Panc1 (cell line): ENCODE measurements around the gene SAMD4B. TPM values are rescaled to one million over a fixed set of nuclear protein-coding genes. Genes with fewer than 3 reads are reported as not detected.

ENCODE experiments used
- ATAC-seq: fragments of 200-7000 bp; cut with Tn5 transposase; 2 replicates; pipeline ENCODE4 v1.9.1; 2020; ENCODE audit warnings: mild to moderate bottlenecking, moderate library complexity
- BruUV-seq: library from RNA; stranded (reverse); fragments of 400-500 nt; replicated peaks from 2 replicates; lab custom pipeline; 2021; lab: Mats Ljungman, UMichigan
- CTCF ChIA-PET: fragments of 300-600 bp; sonication (Branson Sonifier 250); formaldehyde crosslinking; loops from one replicate; lab custom pipeline; 2022; ENCODE audit warnings: antibody characterized with exemption; lab: Charles Lee
- POLR2A ChIA-PET: fragments of 300-600 bp; sonication (Branson Sonifier 250); formaldehyde crosslinking; loops from one replicate; lab custom pipeline; 2022; ENCODE audit warnings: antibody characterized with exemption; lab: Charles Lee
- DNase-seq: peaks from one replicate; pipeline ENCODE4 v3.0.0-alpha.2; 2010; ENCODE audit warnings: low read depth, low spot score
- H3K27ac ChIP-seq: 2 replicates; pipeline ENCODE4 v1.5.1; 2011; ENCODE audit warnings: mild to moderate bottlenecking, low read length, inconsistent platforms
- H3K27me3 ChIP-seq: fragments of 200-500 bp; sonication (Bioruptor generic); 2 replicates; pipeline ENCODE4 v1.6.0; 2014; ENCODE audit warnings: low read length, inconsistent platforms; ENCODE audit not compliant: control insufficient read depth, insufficient read depth
- H3K36me3 ChIP-seq: fragments of 200-500 bp; sonication (Bioruptor generic); 2 replicates; pipeline ENCODE4 v1.5.1; 2014; ENCODE audit warnings: inconsistent platforms, mild to moderate bottlenecking, low read length, moderate library complexity; ENCODE audit not compliant: control insufficient read depth, insufficient read depth
- H3K4me1 ChIP-seq: 2 replicates; pipeline ENCODE4 v1.5.1; 2011; ENCODE audit warnings: inconsistent platforms, mild to moderate bottlenecking, low read length, moderate library complexity; ENCODE audit not compliant: control insufficient read depth, insufficient read depth
- H3K4me3 ChIP-seq, 2 experiments: 2 replicates each; pipeline ENCODE4 v1.5.1; 2011 to 2012; ENCODE audit warnings: low read depth in 2 of 2, low read length in 2 of 2, mild to moderate bottlenecking in 2 of 2, inconsistent platforms in 1 of 2, moderate library complexity in 1 of 2
- H3K9me3 ChIP-seq: fragments of 200-500 bp; sonication (Bioruptor generic); 2 replicates; pipeline ENCODE4 v1.5.1; 2014; ENCODE audit warnings: low read depth, mild to moderate bottlenecking, inconsistent platforms, low read length, moderate library complexity; ENCODE audit not compliant: control insufficient read depth, insufficient read depth
- CTCF ChIP-seq: fragments of 450-650 bp; IDR thresholded peaks from 2 replicates; pipeline ENCODE4 v1.5.1; 2017; ENCODE audit warnings: mild to moderate bottlenecking
- POLR2AphosphoS5 ChIP-seq: IDR thresholded peaks from 2 replicates; pipeline ENCODE4 v1.6.1; 2012; ENCODE audit warnings: mild to moderate bottlenecking, low read depth, low read length, moderate library complexity
- REST ChIP-seq, 2 experiments: IDR thresholded peaks; 2 replicates each; pipeline ENCODE4 v1.6.1; 2011 to 2012; ENCODE audit warnings: low read depth in 2 of 2, control low read depth in 1 of 2, low read length in 1 of 2, mild to moderate bottlenecking in 1 of 2, moderate library complexity in 1 of 2; ENCODE audit not compliant: insufficient read depth in 1 of 2
- SIN3A ChIP-seq: IDR thresholded peaks from 2 replicates; pipeline ENCODE4 v1.6.1; 2012; ENCODE audit warnings: low read depth, mild to moderate bottlenecking, low read length, moderate library complexity, borderline replicate concordance; ENCODE audit not compliant: insufficient read depth
- TCF7L2 ChIP-seq: IDR thresholded peaks from 2 replicates; pipeline ENCODE4 v1.6.1; 2011; ENCODE audit warnings: mild to moderate bottlenecking, low read depth, low read length, inconsistent platforms
- in situ Hi-C: cut with HindIII; loops from 2 replicates; pipeline ENCODE4 v1.10.0; 2016; ENCODE audit warnings: low sequenced_read_pairs, low pct_unique_long_range_greater_than_20kb
- intact Hi-C: fragments of 100-400 bp; cut with micrococcal nuclease; formaldehyde crosslinking; loops from one replicate; pipeline ENCODE4 v1.10.0; 2022; ENCODE audit not compliant: unreplicated experiment
- total RNA-seq: library from RNA; stranded (reverse); gene quantifications from one replicate; pipeline ENCODE4 v1.2.1, GENCODE V29; 2021; ENCODE audit not compliant: unreplicated experiment

The SAMD4B gene
- total RNA-seq, 1 experiment from 2014 or later, result 1,339 TPM

- DNase-seq (peak; percentile 100), ATAC-seq (no peak)
- TF ChIP-seq CTCF (no peak), SIN3A (no peak), POLR2AphosphoS5 (no peak), REST (IDR thresholded peaks at IDR 0.05; ENCODE audit: insufficient read depth in 1 of 2, low read depth in 2 of 2, low read length in 1 of 2) (no peak)
- TSS peak; percentile 85 for BruUV-seq
- peak overlapping the region; percentile 92 for H3K27ac ChIP-seq
- H3K4me1 ChIP-seq, result peaks cover 60% of the 10 kb centered on the region
- in situ Hi-C loops (no loop called here), intact Hi-C loops (no loop called here)
- H3K4me3 ChIP-seq, result peak overlapping the region; percentile 42 to 55
- POLR2A ChIA-PET, result interaction anchor here (0.5 to 15.7 kb wide), 34 partner anchors 7 to 923 kb away, joined by 3 to 524 read pairs (median 4); partner anchors contain the start of genes DYRK1B, EID2B, FBXO17 and MED29
- no peaks in the 10 kb centered on the region for H3K27me3 ChIP-seq
- no peaks in the 10 kb centered on the region for H3K9me3 ChIP-seq
- CTCF ChIA-PET, result interaction anchor here (0.6 to 4.6 kb wide), 13 partner anchors 9 to 447 kb away, joined by 3 to 144 read pairs (median 5); partner anchors contain the start of genes MED29, PAF1, RPS16 and SAMD4B
- peaks cover 7% of the 10 kb centered on the region for H3K36me3 ChIP-seq
Measured at GRCh38 chr19:39408392-39409207, 66.4 kb downstream of the SAMD4B start.

- ATAC-seq (peak; percentile 14), DNase-seq (peak; percentile 100)
- ChIA-PET CTCF (interaction anchor here (0.6 to 4.6 kb wide), 7 partner anchors 12 to 383 kb away, joined by 3 to 144 read pairs (median 4); no protein-coding TSS in a partner anchor), POLR2A (interaction anchor here (0.5 to 15.7 kb wide), 20 partner anchors 9 to 650 kb away, joined by 3 to 524 read pairs (median 7); partner anchors contain the start of genes DYRK1B, MED29, PAF1 and RPS16)
- Histone ChIP-seq H3K9me3 (no peaks in the 10 kb centered on the region), H3K36me3 (peaks cover 7% of the 10 kb centered on the region), H3K4me3 (peak overlapping the region; percentile 42 to 55), H3K4me1 (peaks cover 58% of the 10 kb centered on the region), H3K27me3 (no peaks in the 10 kb centered on the region), H3K27ac (peak overlapping the region; percentile 92)
- BruUV-seq, result no TSS peak
- TF ChIP-seq CTCF (no peak), TCF7L2 (no peak), SIN3A (no peak), REST (IDR thresholded peaks at IDR 0.05; ENCODE audit: insufficient read depth in 1 of 2, low read depth in 2 of 2, low read length in 1 of 2) (no peak), POLR2AphosphoS5 (no peak)
- in situ Hi-C loops (no loop called here), intact Hi-C loops (loop anchor here (2.0 to 10.0 kb wide), 3 partner anchors 81 to 435 kb away; partner anchors contain the start of gene FBXO17)
Measured at GRCh38 chr19:39409208-39410016, 67.2 kb downstream of the SAMD4B start.
